Measurements from ENCODE around the gene NHSL2. TPM values are rescaled to one million over a fixed set of nuclear protein-coding genes. Genes with fewer than 3 reads are reported as not detected.
"Not testable (repeated sequence)": the region's sequence is repeated elsewhere in the genome, so short reads cannot be mapped to it uniquely, and the experiment has no call there.

Gene NHSL2
- total RNA-seq, 2 experiments from 2014 or later: 7.9 to 8.7 TPM

DNA sequence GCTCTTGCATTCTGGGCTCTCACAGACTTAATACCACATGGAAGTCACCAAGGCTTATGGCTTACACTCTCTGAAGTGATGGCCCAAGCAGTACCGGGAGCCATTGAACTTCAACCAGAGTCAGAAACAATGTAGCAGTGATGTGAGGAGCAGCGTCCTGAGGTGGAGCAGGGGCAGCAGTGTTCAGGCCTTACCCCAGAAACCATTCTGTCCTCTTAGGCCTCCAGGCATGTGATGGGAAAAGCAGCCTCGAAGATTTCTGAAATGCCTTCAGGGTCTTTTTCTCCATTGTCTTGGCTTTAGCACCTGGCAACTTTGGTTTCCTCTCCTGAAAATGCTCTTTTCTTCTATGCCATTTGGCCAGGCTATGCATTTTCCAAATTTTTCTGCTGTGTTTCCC lies 248.1 kb downstream of the NHSL2 start:
- no peaks in the 10 kb centered on the region for H3K27me3 Mint-ChIP-seq
- ChIA-PET CTCF (no interaction called here), POLR2A (no interaction called here)
- H3K27ac Mint-ChIP-seq: no peak overlapping the region
- no peaks in the 10 kb centered on the region for H3K9me3 Mint-ChIP-seq
- no peak overlapping the region for H3K4me3 Mint-ChIP-seq
- DNase-seq: no peak
- H3K36me3 Mint-ChIP-seq (ENCODE audit: low read depth): no peaks in the 10 kb centered on the region
- H3K4me1 Mint-ChIP-seq: no peaks in the 10 kb centered on the region

DNA sequence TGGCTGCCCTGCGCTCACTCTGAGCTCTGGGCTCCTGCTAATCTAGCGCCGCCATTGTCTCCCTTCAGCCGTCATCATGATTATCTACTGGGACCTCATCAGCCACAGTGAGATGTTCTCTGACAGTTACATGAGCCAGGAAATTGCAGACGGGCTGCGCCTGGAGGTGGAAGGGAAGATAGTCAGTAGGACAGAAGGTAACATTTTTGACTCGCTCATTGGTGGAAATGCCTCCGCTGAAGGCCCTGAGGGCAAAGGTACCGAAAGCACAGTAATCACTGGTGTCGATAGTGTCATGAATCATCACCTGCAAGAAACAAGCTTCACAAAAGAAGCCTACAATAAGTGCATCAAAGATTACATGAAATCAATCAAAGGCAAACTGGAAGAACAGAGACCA lies 249.1 kb downstream of the NHSL2 start:
- ChIA-PET POLR2A (no interaction called here), CTCF (no interaction called here)
- DNase-seq: no peak
- H3K36me3 Mint-ChIP-seq (ENCODE audit: low read depth): no peaks in the 10 kb centered on the region
- H3K27me3 Mint-ChIP-seq: no peaks in the 10 kb centered on the region
- no peaks in the 10 kb centered on the region for H3K9me3 Mint-ChIP-seq
- H3K4me1 Mint-ChIP-seq: no peaks in the 10 kb centered on the region
- no peak overlapping the region for H3K27ac Mint-ChIP-seq
- no peak overlapping the region for H3K4me3 Mint-ChIP-seq

DNA sequence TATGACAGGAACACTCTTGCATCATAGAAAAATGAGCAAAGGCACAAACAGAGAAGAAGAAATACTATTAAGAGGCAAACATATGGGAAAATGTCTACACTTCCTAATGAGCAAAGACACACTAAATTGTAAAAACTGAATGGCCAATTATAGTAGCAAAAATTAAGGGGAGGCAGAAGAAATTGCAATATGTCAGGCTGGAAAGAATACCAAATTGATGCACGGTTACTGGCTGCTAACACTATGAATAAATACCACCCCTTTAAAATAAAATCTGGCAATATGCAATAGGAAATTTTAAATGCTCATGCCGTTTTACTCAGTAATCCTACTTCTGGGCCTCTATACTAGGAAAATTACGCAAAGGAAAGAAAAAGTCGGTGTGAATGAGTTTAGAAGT lies 254.9 kb downstream of the NHSL2 start:
- Mint-ChIP-seq H3K9me3 (no peaks in the 10 kb centered on the region), H3K27ac (no peak overlapping the region), H3K4me1 (peaks cover 10% of the 10 kb centered on the region), H3K4me3 (no peak overlapping the region), H3K27me3 (no peaks in the 10 kb centered on the region), H3K36me3 (ENCODE audit: low read depth) (no peaks in the 10 kb centered on the region)
- DNase-seq: no peak
- CTCF ChIA-PET: no interaction called here
- POLR2A ChIA-PET: no interaction called here

DNA sequence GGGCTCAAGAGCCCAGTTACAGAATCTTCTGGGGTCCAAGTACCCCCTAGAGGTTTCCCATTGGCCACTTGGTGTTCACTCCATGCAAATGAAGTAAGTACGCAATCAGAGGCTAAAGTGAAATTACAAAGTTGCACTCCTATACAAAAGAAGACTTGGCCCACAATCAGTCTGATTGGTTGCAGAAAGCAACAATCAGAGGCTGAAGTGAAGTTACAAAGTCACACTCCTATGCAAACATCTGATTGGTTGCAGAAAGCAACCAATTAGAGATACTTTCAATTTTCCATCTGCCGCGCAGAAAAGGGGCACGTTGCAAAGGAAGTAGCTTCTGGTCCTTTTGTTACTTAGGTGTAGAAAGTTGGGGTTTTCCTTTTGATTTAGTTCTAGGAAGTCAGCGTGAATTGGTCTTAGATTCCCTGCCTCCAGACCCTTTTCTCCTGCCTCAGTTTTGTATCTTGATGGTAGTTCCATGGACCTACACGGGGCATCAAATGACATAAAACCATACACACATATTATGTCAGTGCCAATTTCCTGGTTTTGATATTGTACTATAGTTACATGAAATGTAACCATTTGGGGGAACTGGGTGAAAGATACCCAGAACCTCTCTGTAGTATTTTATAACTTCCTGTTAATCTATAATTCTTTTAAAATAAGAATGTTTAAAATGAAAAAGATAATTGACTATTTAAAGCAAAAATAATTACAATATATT lies 258.5 kb downstream of the NHSL2 start:
- H3K36me3 Mint-ChIP-seq (ENCODE audit: low read depth): no peaks in the 10 kb centered on the region
- H3K9me3 Mint-ChIP-seq: no peaks in the 10 kb centered on the region
- CTCF ChIA-PET: no interaction called here
- POLR2A ChIA-PET: interaction anchor here (1.0 kb wide), 1 partner anchor 12 kb away, joined by 8 read pairs; the partner anchor contains the start of gene PIN4
- peaks cover 2% of the 10 kb centered on the region for H3K27me3 Mint-ChIP-seq
- H3K4me3 Mint-ChIP-seq: peak overlapping the region; percentile 74
- peak overlapping the region; percentile 91 for H3K27ac Mint-ChIP-seq
- H3K4me1 Mint-ChIP-seq: peaks cover 10% of the 10 kb centered on the region
- peak; percentile 52 for DNase-seq

DNA sequence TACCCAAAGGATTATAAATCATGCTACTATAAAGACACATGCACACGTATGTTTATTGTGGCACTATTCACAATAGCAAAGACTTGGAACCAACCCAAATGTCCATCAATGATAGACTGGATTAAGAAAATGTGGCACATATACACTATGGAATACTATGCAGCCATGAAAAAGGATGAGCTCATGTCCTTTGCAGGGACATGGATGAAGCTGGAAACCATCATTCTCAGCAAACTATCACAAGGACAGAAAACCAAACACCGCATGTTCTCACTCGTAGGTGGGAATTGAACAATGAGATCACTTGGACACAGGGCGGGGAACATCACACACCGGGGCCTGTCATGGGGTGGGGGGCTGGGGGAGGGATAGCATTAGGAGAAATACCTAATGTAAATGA lies 265.6 kb downstream of the NHSL2 start:
- DNase-seq, POLR2A ChIA-PET: not testable (repeated sequence)
- H3K4me1 Mint-ChIP-seq: peaks cover 11% of the 10 kb centered on the region

DNA sequence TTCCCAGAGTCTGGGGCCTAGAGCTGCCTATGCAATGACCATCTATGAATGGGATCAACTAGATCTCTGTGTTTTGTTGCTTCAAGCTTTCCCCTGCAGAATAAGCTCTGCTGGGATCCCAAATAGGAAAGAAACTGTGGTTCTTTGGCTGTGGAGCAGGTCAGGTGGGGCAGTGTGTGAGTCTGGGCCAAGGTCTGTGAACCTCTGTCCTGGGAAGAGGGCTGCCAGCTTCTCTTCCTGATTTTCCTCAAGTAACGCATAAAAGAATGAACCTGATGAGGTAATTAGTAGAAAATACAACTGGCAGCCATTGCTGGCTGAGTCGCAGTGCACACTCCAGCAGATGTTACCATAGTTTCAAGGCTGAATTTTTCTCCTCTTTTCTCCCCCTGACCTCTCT lies 266.3 kb downstream of the NHSL2 start:
- Mint-ChIP-seq H3K27ac (no peak overlapping the region), H3K4me1 (peaks cover 11% of the 10 kb centered on the region), H3K27me3 (peaks cover 2% of the 10 kb centered on the region), H3K36me3 (ENCODE audit: low read depth) (no peaks in the 10 kb centered on the region), H3K9me3 (no peaks in the 10 kb centered on the region), H3K4me3 (no peak overlapping the region)
- POLR2A ChIA-PET: no interaction called here
- CTCF ChIA-PET: no interaction called here
- no peak for DNase-seq

More for the DNA sequence above, 265.6 kb downstream of the NHSL2 start:
- CTCF ChIA-PET; H3K27ac Mint-ChIP-seq; H3K9me3 Mint-ChIP-seq; H3K4me3 Mint-ChIP-seq; H3K36me3 Mint-ChIP-seq (ENCODE audit: low read depth); H3K27me3 Mint-ChIP-seq: not testable (repeated sequence)

DNA sequence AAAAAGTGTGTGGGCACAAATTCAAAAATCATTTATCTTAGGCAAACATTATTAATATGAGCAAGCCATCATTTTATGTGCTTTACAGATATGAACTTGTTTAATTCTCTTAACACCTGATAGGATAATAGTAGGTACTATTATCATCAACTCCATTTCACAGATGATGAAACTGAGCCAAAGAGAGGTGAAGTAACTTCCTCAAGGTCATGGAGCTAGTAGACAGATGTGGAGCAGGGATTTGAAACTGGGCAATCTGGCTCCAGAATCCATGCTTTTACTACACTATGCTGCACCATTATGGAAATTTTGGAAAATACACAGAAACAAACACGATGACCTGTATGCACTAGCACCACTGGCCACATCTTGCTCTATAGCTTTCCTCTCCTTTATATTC lies 269.9 kb downstream of the NHSL2 start:
- Mint-ChIP-seq H3K4me1 (peaks cover 15% of the 10 kb centered on the region), H3K27ac (no peak overlapping the region), H3K36me3 (ENCODE audit: low read depth) (no peaks in the 10 kb centered on the region), H3K9me3 (no peaks in the 10 kb centered on the region), H3K27me3 (no peaks in the 10 kb centered on the region), H3K4me3 (no peak overlapping the region)
- no peak for DNase-seq
- CTCF ChIA-PET: interaction anchor here (1.0 to 2.6 kb wide), 4 partner anchors 75 to 163 kb away, joined by 3 to 9 read pairs (median 4); partner anchors contain the start of gene RPS4X
- POLR2A ChIA-PET: interaction anchor here (1.1 to 2.2 kb wide), 9 partner anchors 9 to 188 kb away, joined by 3 to 17 read pairs (median 5); partner anchors contain the start of genes ERCC6L, RPS4X and RTL5

DNA sequence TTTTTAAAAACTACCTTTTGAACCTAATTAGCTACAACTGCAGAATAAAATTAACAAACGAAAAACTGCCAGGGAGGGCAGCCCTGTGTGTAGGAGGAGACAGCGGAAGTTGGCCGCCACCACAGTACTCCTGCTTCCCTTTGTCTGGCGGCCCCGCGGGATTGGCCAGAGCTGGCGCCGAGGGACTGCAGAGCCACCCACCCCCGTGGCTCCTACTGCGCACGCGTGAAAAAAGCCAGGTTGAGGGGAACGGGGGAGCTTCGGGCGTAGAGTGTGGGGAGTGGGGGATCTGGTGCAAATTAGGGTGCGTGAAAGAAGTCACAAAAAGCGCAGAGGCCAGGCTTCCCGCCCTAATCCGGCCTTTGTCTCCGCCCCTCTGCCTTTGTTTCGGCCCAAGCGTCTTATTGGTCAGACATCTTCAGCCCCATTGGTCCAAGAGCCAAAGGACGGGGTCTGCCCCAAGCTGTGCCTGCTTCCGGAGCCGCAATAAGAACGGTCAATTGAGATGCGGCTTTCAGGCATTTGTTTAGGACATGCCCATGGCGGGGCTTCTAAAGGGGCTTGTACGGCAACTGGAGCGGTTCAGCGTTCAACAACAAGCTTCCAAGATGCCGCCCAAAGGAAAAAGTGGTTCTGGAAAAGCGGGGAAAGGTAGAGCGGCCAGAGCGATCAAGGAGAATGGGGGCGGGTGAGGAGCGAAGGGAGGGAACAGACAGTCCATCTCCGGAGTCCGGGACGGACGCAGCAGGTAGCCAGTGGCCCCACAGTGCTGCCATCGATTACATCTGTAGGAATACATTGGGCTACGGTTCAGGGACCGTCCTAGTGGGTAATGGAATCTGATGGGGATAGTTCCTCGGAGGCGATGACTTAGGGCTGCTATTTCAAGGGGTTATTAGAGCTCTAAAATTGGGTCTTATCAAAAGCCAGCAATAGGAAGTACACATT lies 270.8 kb downstream of the NHSL2 start, which contains the start of gene PIN4:
Gene PIN4 (plus strand): TSS at position 580 of the 948 bp plus-strand sequence. CDS start 29 bp downstream, at position 609.
- Mint-ChIP-seq H3K27me3 (no peaks in the 10 kb centered on the region), H3K36me3 (ENCODE audit: low read depth) (peaks cover 6% of the 10 kb centered on the region)

DNA sequence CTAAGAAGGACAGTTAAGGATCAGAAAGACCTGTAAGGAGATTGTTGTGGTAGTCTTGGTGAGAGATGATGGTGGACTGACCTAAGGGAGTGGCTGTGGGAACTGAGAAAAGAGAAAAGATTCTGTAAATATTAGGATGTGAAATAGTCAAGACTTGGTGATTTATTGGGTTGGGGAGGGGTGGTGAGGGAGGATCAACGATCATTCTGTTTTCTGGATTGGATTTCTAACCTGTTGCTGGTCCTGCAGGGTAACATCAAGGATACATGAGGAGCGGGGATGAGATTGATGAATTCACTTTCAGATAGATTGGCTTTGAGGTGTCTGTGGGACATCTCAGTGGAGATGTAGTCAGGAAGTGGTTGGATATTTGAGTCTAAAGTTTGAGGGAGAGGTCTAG lies 272.3 kb downstream of the NHSL2 start:
- no peaks in the 10 kb centered on the region for H3K9me3 Mint-ChIP-seq
- POLR2A ChIA-PET: interaction anchor here (0.5 to 0.8 kb wide), 2 partner anchors 15 to 51 kb away, joined by 3 to 4 read pairs; partner anchors contain the start of gene RTL5
- peaks cover 6% of the 10 kb centered on the region for H3K36me3 Mint-ChIP-seq (ENCODE audit: low read depth)
- CTCF ChIA-PET: no interaction called here
- no peaks in the 10 kb centered on the region for H3K27me3 Mint-ChIP-seq
- no peak for DNase-seq
- no peak overlapping the region for H3K4me3 Mint-ChIP-seq
- no peak overlapping the region for H3K27ac Mint-ChIP-seq
- H3K4me1 Mint-ChIP-seq: peaks cover 16% of the 10 kb centered on the region

More for the DNA sequence above, 270.8 kb downstream of the NHSL2 start, which contains the start of gene PIN4:
- no peak within 1 kb of the TSS for H3K4me3 Mint-ChIP-seq
- no peak within 1 kb of the TSS for H3K27ac Mint-ChIP-seq
- H3K4me1 Mint-ChIP-seq: peaks cover 16% of the 10 kb centered on the region
- CTCF ChIA-PET: interaction anchor here (0.8 to 2.6 kb wide), 8 partner anchors 49 to 164 kb away, joined by 3 to 9 read pairs (median 4); partner anchors contain the start of genes ERCC6L, RPS4X and RTL5
- POLR2A ChIA-PET: interaction anchor here (0.9 to 2.2 kb wide), 10 partner anchors 9 to 188 kb away, joined by 3 to 17 read pairs (median 4); partner anchors contain the start of genes ERCC6L, RPS4X and RTL5
- DNase-seq: peak; percentile 87
- H3K9me3 Mint-ChIP-seq: no peaks in the 10 kb centered on the region

DNA sequence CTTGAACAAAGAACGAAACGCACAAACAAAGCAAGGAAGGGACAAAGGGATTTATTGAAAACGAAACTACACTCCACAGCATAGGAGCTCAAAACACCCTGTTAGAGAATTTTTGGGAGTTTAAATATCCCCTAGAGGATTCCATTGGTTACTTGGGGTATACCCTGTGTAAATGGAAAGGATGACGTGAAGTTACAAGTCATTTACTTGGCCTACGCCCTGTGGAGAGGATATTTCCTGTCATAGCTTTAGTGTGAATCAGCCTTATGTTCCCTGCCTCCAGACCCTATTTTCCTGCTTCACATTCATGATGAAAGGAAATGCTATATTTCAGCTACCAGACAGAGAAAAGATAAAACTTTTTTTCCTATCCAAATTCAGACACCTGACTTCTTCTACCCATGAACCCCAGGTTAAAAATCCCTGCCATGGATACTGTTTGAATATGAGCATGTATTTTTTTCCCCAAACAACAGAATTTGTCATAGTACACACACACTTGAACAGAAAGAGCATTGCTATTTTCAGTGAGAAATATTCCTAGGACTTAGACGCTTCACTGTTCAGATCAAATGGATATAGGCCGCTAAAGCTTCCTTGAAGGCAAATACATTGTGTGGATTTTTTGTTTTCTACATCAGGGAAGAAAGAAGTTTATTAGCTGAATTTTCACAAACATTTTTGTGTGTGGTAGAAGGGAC lies 291.3 kb downstream of the NHSL2 start:
- ChIA-PET CTCF (interaction anchor here (1.0 kb wide), 1 partner anchor 44 kb away, joined by 3 read pairs; no protein-coding TSS in a partner anchor), POLR2A (no interaction called here)
- H3K27me3 Mint-ChIP-seq: no peaks in the 10 kb centered on the region
- no peak for DNase-seq
- no peaks in the 10 kb centered on the region for H3K4me1 Mint-ChIP-seq
- H3K36me3 Mint-ChIP-seq (ENCODE audit: low read depth): peaks cover 15% of the 10 kb centered on the region
- no peaks in the 10 kb centered on the region for H3K9me3 Mint-ChIP-seq
- H3K27ac Mint-ChIP-seq: no peak overlapping the region
- no peak overlapping the region for H3K4me3 Mint-ChIP-seq

Measured in activated CD4-positive, alpha-beta memory T cell treated with anti-CD3 and anti-CD28 coated beads, Interleukin-2, amount 10 ng/mL, durations not matched to agents 7 days and 5 days (primary cell).